ENCODE data around the gene SPNS2. TPM values are rescaled to one million over a fixed set of nuclear protein-coding genes. Genes with fewer than 3 reads are reported as not detected.
A peak's percentile ranks its signal among the peaks of the same experiment; 100 is the strongest.

SPNS2 gene
- total and polyA plus RNA-seq, 2 experiments from 2014 or later, result 1.7 to 2.3 TPM

DNA sequence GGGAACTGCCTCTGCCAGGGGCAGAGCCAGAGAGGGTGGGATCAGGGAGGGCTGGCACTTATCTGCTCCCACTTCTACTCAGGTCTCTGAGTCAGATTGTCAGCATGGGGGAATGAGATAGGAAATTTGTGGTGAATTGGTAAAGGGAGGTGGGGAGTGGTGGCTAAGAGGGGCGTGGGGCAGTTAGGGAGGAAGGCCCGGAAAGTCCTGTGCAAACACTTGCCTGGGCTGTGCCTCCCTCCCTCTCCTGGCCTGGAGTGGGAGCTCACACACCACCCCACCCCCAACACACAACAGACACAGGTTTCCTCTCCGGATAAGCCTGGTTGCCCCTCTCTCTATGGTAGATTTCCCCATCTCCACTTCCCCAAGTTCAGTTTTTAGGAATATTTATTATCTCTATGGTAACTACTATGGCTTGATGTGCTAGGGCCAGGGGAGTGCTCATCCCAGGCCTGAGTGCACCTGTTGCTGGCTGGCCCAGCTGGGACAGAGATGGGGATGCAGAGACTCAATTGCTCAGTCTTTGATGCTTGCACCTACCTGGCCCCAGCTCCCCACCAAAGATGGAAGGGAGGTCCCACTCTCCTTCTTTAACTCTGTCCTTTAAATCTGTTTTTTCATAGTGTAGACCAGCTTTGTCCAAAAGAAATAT is 2.7 kb downstream of the SPNS2 start (continued):
- TF ChIP-seq POLR2AphosphoS5 (IDR thresholded peaks at IDR 0.05; ENCODE audit: low read depth) (no peak), EZH2phosphoT487 (IDR thresholded peaks at IDR 0.05; ENCODE audit: unreplicated experiment) (no peak), ZNF114 (CRISPR knock-in tag; IDR thresholded peaks at IDR 0.05) (no peak), JUNB (IDR thresholded peaks at IDR 0.05; ENCODE audit: unreplicated experiment) (no peak)
- TF ChIP-seq, protein P1, sequence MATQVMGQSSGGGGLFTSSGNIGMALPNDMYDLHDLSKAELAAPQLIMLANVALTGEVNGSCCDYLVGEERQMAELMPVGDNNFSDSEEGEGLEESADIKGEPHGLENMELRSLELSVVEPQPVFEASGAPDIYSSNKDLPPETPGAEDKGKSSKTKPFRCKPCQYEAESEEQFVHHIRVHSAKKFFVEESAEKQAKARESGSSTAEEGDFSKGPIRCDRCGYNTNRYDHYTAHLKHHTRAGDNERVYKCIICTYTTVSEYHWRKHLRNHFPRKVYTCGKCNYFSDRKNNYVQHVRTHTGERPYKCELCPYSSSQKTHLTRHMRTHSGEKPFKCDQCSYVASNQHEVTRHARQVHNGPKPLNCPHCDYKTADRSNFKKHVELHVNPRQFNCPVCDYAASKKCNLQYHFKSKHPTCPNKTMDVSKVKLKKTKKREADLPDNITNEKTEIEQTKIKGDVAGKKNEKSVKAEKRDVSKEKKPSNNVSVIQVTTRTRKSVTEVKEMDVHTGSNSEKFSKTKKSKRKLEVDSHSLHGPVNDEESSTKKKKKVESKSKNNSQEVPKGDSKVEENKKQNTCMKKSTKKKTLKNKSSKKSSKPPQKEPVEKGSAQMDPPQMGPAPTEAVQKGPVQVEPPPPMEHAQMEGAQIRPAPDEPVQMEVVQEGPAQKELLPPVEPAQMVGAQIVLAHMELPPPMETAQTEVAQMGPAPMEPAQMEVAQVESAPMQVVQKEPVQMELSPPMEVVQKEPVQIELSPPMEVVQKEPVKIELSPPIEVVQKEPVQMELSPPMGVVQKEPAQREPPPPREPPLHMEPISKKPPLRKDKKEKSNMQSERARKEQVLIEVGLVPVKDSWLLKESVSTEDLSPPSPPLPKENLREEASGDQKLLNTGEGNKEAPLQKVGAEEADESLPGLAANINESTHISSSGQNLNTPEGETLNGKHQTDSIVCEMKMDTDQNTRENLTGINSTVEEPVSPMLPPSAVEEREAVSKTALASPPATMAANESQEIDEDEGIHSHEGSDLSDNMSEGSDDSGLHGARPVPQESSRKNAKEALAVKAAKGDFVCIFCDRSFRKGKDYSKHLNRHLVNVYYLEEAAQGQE (IDR thresholded peaks at IDR 0.05; ENCODE audit: unreplicated experiment), result no peak

DNA sequence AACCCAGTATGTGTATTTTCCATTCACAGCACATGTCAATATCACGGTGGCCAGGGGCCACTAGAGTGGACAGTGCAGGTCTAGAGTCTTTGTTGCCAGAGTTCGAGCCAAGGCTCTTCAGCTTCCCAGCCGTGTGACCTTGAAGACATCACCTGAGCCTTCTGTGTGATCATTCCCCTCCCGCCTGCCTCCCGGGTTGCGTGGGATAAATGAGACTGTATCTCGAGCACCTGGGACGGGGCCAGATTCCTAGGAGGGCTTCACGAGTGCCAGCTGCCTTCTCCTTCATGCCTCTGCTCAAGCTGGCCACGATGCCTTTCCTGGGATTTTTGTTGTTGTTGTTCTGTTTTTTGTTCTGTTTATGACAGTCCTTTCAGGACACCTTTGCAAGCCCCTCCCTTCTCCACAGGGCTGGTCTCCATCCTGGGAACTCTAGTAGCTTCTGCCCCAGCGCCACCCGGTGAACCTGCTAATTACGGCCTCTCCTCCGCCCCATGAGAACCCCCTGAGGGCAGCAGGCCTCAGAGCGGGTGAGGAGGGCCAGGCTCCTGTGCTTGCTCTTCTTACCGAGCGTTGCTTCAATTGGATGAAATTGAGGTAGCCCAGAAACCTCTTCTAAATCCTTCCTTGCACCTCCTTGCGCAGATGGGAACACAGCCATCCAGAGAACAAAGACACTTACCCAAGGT is 3.9 kb downstream of the SPNS2 start:
- Mint-ChIP-seq H3K27ac (no peak overlapping the region), H3K4me1 (peaks cover 18% of the 10 kb centered on the region), H3K36me3 (ENCODE audit: low read depth) (no peaks in the 10 kb centered on the region), H3K9me3 (no peaks in the 10 kb centered on the region), H3K27me3 (ENCODE audit: insufficient read depth, low read depth, poor library complexity) (peaks cover 52% of the 10 kb centered on the region), H3K4me3 (no peak overlapping the region; the same call in 2 of the 3 replicates)
- Histone ChIP-seq H4K20me1 (replicated peaks; ENCODE audit: insufficient read depth) (no peaks in the 10 kb centered on the region), H3K4me3 (no peak overlapping the region), H3K4me2 (no peak overlapping the region), H3K79me2 (replicated peaks; ENCODE audit: insufficient read depth) (no peaks in the 10 kb centered on the region), H3K9me2 (ENCODE audit: insufficient read depth) (no peaks in the 10 kb centered on the region), H3K4me1 (ENCODE audit: insufficient read depth) (peaks cover 4% of the 10 kb centered on the region; the same call in 1 of the 2 replicates), H3K27ac (ENCODE audit: low read depth) (no peak overlapping the region), H3K27me3 (ENCODE audit: insufficient read depth) (peaks cover 38% of the 10 kb centered on the region), H2AFZ (no peak overlapping the region), H3K36me3 (ENCODE audit: insufficient read depth) (no peaks in the 10 kb centered on the region), H3F3A (replicated peaks; ENCODE audit: low read depth) (no peaks in the 10 kb centered on the region; the same call in 1 of the 2 replicates)
- DNase-seq (ENCODE audit: low spot score) (no peak), ATAC-seq (no peak)
- TF ChIP-seq, protein P2, sequence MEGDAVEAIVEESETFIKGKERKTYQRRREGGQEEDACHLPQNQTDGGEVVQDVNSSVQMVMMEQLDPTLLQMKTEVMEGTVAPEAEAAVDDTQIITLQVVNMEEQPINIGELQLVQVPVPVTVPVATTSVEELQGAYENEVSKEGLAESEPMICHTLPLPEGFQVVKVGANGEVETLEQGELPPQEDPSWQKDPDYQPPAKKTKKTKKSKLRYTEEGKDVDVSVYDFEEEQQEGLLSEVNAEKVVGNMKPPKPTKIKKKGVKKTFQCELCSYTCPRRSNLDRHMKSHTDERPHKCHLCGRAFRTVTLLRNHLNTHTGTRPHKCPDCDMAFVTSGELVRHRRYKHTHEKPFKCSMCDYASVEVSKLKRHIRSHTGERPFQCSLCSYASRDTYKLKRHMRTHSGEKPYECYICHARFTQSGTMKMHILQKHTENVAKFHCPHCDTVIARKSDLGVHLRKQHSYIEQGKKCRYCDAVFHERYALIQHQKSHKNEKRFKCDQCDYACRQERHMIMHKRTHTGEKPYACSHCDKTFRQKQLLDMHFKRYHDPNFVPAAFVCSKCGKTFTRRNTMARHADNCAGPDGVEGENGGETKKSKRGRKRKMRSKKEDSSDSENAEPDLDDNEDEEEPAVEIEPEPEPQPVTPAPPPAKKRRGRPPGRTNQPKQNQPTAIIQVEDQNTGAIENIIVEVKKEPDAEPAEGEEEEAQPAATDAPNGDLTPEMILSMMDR (conservative IDR thresholded peaks at IDR 0.05; ENCODE audit: low read depth in 2 of 2), result 0 out of 4 replicates have a peak, but pooled peaks of 1 of the 2 experiments have one; percentile 17
- no peak for TF ChIP-seq JUNB (IDR thresholded peaks at IDR 0.05; ENCODE audit: unreplicated experiment)

All from GM23338 (cell line).